NT2/D1 (cell line): ENCODE data around the gene TMEM169.

ENCODE experiments used
- DNase-seq: peaks from one replicate; pipeline ENCODE4 v3.0.0-alpha.2; 2011; ENCODE audit warnings: low read depth, low spot score
- H3K27me3 ChIP-seq: 2 replicates; pipeline ENCODE4 v1.6.0; 2011; ENCODE audit warnings: mild to moderate bottlenecking; ENCODE audit not compliant: insufficient read length, insufficient read depth
- H3K36me3 ChIP-seq: 2 replicates; pipeline ENCODE4 v1.6.1; 2011; ENCODE audit warnings: mild to moderate bottlenecking, low read length, mixed read lengths; ENCODE audit not compliant: insufficient read depth, insufficient read length
- H3K4me1 ChIP-seq: 2 replicates; pipeline ENCODE4 v1.5.1; 2011; ENCODE audit not compliant: insufficient read depth, insufficient read length
- H3K4me3 ChIP-seq: 2 replicates; pipeline ENCODE4 v1.5.1; 2011; ENCODE audit warnings: low read depth; ENCODE audit not compliant: insufficient read length
- H3K9ac ChIP-seq: 2 replicates; pipeline ENCODE4 v1.6.0; 2011; ENCODE audit warnings: low read depth; ENCODE audit not compliant: insufficient read length
- H3K9me3 ChIP-seq: 2 replicates; pipeline ENCODE4 v1.5.1; 2011; ENCODE audit warnings: mild to moderate bottlenecking, low read length; ENCODE audit not compliant: insufficient read depth
- SUZ12 ChIP-seq: IDR thresholded peaks from 2 replicates; pipeline ENCODE4 v1.6.1; 2011; ENCODE audit not compliant: insufficient read length, insufficient read depth; ENCODE audit errors: extremely low read depth
- YY1 ChIP-seq: IDR thresholded peaks from 2 replicates; pipeline ENCODE4 v1.6.1; 2011; ENCODE audit not compliant: insufficient read length, insufficient read depth
- ZNF274 ChIP-seq: IDR thresholded peaks from 2 replicates; pipeline ENCODE4 v1.6.1; 2011; ENCODE audit warnings: mild to moderate bottlenecking, low read depth, low read length

The TMEM169 gene

DNA sequence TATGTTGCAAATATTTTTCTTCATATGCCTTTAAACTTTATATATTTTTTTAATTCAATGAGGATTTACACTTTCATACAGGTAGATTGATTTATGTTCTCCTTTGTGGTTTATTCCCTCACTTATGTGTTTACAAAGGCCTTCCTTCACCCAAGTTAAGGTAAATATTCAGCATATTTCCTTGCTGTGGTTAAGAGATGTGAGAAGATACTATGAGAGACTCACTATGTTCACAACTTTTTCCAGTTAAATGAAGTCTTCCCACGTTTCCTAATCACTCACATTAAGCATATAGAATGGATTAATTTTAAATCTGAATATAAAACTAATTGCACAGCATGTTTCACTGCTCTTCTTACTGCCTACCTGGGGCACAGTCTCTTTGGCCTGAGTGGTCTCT is 707 bp upstream of the TMEM169 start:
- peaks cover 4% of the 10 kb centered on the region for H3K36me3 ChIP-seq
- no peaks in the 10 kb centered on the region for H3K9me3 ChIP-seq
- H3K27me3 ChIP-seq, result peaks cover 4% of the 10 kb centered on the region
- peak overlapping the region; percentile 93 for H3K4me3 ChIP-seq
- peak overlapping the region; percentile 99 for H3K9ac ChIP-seq
- H3K4me1 ChIP-seq, result peaks cover 7% of the 10 kb centered on the region
- DNase-seq, result no peak
- TF ChIP-seq YY1 (no peak), SUZ12 (no peak), ZNF274 (no peak)

DNA sequence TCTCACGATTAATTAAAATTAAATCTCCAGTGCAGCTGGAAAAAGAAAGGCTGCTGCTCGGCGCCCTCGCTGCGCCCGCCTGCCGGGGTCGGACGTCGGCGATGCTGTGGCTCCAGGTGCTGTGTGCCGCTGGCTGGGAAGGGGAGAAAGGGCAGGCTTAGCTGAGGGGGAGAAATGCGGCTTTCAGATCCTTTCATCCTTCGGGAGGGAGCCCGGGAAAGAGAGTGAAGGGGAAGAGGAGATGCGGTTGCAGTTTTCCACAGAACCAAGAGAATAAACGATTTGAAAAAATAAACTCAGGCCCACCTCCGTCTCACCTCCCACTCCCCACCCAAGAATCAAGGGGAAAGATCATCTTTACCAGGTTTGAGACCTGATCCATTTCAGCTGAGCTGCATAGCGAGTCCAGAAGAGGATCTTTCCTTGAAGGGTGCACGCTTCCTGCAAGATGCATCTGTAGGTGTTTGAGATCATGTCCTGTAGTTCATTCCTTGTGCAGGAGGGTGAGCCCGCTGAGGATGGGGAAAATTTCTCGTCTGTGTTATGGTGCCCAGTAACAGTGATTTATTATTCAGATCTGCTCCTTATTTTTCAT is 495 bp downstream of the TMEM169 start:
- Histone ChIP-seq H3K4me1 (peaks cover 7% of the 10 kb centered on the region), H3K9ac (peak overlapping the region; percentile 57), H3K36me3 (no peaks in the 10 kb centered on the region), H3K27me3 (peaks cover 4% of the 10 kb centered on the region), H3K4me3 (peak overlapping the region; percentile 93), H3K9me3 (no peaks in the 10 kb centered on the region)
- no peak for DNase-seq
- no peak for TF ChIP-seq ZNF274
- TF ChIP-seq YY1, result no peak
- no peak for TF ChIP-seq SUZ12

DNA sequence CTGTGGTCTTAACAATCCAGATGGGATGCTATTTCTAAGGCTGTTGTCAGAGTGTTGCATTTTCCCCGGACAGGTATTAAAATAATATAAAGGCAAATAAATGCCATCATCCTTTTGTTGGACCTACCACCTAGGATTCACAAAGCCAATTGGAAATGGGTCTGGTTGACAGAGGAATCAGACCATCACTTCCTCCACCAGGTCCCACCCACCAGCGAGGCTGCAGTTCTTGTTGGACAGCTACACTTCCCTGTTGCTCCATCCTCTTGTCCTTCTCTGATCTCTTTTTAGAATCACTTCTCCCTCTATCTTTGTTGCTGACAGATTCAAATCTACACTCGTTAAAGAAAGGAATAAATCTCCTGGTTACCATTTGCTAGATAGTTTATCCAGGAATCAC is 1.1 kb downstream of the TMEM169 start:
- Histone ChIP-seq H3K9ac (peak overlapping the region; percentile 57), H3K4me1 (peaks cover 7% of the 10 kb centered on the region), H3K36me3 (no peaks in the 10 kb centered on the region), H3K9me3 (no peaks in the 10 kb centered on the region), H3K4me3 (peak overlapping the region; percentile 93), H3K27me3 (peaks cover 4% of the 10 kb centered on the region)
- TF ChIP-seq ZNF274, result no peak
- DNase-seq, result no peak

DNA sequence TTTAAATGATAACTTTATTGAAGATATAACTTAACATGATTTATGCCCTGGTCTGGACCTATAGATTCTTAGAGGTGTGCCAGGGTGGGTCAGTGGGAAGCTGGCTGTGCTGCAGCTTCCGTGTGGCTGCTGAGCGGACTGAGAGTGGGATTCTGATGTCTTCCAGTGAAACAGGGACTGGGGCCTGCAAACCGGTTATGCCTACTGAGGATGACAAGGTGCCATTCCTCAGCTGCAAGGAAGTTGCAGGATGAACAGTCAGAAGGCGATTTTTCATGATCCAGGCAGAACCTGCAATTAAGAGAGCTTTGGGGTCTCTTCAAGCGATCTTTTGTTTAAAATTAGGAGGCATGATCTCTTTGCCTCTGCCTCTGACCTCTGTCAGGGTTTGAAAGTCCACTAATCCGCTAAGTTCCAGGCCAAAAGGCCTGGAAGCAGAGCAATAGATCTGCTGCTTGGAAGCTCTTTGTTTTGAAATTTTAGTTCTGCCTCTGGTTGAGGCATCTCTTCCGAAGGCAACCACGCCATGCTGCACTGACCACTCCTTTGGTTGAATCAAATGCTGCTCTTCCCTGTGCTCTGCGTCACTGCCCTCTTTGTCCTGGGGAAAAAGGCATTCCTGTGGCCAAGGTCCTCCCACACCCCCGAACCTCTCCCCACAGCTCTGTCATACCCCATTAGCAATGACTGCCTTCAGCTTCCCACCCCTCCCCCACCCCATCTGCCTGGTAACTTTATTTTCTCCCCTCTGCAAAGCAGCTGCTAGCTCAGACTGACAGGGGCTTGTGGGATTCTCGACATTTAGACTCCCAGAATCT is 2.0 kb downstream of the TMEM169 start:
- TF ChIP-seq SUZ12, result no peak
- no peak for TF ChIP-seq YY1
- TF ChIP-seq ZNF274, result no peak
- Histone ChIP-seq H3K36me3 (no peaks in the 10 kb centered on the region), H3K4me3 (no peak overlapping the region), H3K9ac (peak overlapping the region; percentile 68), H3K9me3 (no peaks in the 10 kb centered on the region), H3K27me3 (peaks cover 4% of the 10 kb centered on the region), H3K4me1 (peaks cover 7% of the 10 kb centered on the region)
- no peak for DNase-seq

DNA sequence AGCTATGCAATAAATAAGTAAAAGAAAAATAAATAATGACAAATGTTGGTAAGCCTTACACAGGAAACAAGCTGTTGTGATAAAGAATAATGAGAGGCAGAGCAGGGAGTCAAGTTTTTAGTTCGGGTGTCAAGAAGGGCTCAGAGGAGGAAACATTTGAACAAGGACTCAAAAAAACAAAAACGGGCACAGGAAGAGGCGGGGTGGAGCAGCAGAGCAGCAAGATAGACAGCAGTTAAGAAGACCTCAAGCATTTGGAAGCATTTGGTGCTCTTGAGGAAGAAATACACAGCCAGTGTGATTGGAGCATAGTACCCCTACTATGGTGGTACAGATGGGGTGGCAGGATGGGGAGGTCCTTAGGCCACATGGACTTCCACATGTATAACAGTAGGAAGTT is 2.8 kb downstream of the TMEM169 start:
- no peak overlapping the region for H3K9ac ChIP-seq
- peaks cover 7% of the 10 kb centered on the region for H3K4me1 ChIP-seq
- no peaks in the 10 kb centered on the region for H3K9me3 ChIP-seq
- H3K27me3 ChIP-seq, result peaks cover 4% of the 10 kb centered on the region
- H3K4me3 ChIP-seq, result no peak overlapping the region
- no peaks in the 10 kb centered on the region for H3K36me3 ChIP-seq
- DNase-seq, result no peak
- no peak for TF ChIP-seq SUZ12
- no peak for TF ChIP-seq ZNF274
- TF ChIP-seq YY1, result no peak

DNA sequence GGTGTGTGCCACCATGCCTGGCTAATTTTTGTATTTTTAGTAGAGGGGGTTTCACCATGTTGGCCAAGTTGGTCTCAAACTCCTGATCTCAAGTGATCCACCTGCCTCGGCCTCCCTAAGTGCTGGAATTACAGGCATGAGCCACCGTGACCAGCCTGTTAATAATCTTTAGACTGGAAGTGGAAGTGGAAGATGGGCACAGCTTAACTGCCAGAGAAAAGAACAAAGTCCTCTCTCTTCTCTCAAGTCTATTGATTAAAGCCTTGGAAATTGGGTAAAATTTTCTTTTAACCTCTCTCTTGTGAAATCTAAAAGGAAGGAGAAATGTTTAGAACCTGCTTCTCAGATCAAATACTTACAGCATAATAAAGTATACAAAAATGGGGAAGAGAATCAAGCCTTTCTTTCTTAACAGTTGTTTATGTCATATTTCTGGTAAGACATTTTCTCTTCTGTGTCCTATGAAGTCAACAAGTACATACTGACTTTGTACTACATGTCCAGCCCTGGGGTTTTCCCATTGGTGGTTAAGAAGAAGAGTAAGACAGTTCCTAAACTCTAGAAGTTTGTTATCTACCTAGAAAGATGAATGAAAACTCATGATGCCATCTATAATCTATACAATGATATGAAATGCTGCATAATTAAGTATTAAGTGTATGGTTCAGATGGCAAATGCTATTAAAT is 4.6 kb downstream of the TMEM169 start:
- TF ChIP-seq SUZ12 (no peak), ZNF274 (no peak), YY1 (no peak)
- Histone ChIP-seq H3K27me3 (peaks cover 4% of the 10 kb centered on the region), H3K9ac (no peak overlapping the region), H3K4me3 (no peak overlapping the region), H3K4me1 (peaks cover 7% of the 10 kb centered on the region), H3K9me3 (no peaks in the 10 kb centered on the region), H3K36me3 (no peaks in the 10 kb centered on the region)
- no peak for DNase-seq

DNA sequence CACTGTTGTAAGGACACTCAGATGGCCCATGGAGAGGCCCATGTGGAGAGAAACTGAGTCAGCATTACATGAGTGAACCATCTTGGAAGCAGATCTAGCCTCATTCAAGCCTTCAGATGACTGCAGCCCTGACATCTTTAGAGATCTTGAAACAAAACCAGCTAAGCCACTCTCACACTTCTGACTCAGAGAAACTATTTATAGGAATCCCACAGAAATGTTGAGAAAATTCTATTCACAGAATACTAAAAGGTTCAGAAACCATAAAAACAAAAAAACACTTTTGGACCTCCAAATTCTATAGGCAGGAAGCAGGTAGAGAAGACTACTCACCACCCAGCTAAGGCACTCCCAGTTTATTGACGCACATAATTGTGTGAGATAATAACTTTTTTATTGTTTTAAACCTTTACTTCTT is 8.7 kb downstream of the TMEM169 start:
- Histone ChIP-seq H3K4me1 (no peaks in the 10 kb centered on the region), H3K9me3 (no peaks in the 10 kb centered on the region), H3K9ac (no peak overlapping the region), H3K4me3 (no peak overlapping the region), H3K36me3 (no peaks in the 10 kb centered on the region), H3K27me3 (no peaks in the 10 kb centered on the region)
- TF ChIP-seq YY1, result no peak
- no peak for TF ChIP-seq SUZ12
- TF ChIP-seq ZNF274, result no peak
- no peak for DNase-seq
